ENCODE results near the gene HDGFL2.
"Not testable (repeated sequence)": the region's sequence is repeated elsewhere in the genome, so short reads cannot be mapped to it uniquely, and the experiment has no call there.

Gene HDGFL2

DNA sequence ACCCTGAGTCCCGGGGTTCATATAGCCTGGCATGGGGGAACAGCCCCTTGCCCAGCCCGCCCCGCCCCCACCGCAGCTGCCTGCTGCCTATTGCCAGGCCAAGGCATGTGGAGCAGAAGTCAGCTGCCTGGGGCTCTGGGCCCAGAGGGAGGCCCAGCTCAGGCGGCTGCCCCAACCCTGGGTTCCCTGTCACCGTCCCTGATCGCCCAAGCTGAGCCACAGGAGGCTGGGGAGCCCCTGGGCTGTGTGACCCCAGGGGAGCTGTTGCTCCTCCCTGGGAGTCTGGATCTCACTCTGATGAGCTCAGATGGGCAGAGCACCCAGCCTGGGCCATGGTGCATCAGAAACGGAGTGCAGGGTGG is 44.8 kb downstream of the HDGFL2 start:
- DNase-seq = no peak

DNA sequence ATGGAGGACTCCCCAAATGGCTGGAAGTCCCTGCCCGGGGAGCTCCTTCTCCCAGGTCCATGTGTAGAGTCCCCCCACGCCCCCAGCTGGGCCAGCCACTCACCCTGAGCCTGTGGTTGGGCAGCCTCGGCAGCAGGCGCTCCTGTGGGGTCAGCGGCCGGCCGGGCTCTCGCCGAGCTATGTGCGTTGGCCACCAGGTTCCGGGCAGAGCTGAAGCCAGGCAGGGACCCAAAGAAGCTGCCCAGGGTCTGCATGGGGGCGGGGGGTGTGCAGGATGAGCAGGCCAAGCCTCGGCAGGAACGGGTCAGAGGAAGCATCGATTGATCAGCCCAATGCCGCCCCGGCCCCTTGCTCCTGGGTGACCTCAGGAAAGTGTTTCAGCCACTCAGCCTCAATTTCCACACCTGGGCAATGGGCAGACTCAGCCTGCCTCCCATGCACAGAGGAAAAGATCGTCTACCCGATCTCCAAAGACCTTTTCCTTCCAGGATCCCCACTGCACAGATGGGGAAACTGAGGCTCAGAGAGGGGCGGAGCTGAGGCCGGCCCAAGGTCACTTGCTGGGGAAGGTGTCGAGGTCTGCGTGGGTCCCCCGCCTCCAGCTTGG is 45.5 kb downstream of the HDGFL2 start:
- no peak for DNase-seq

DNA sequence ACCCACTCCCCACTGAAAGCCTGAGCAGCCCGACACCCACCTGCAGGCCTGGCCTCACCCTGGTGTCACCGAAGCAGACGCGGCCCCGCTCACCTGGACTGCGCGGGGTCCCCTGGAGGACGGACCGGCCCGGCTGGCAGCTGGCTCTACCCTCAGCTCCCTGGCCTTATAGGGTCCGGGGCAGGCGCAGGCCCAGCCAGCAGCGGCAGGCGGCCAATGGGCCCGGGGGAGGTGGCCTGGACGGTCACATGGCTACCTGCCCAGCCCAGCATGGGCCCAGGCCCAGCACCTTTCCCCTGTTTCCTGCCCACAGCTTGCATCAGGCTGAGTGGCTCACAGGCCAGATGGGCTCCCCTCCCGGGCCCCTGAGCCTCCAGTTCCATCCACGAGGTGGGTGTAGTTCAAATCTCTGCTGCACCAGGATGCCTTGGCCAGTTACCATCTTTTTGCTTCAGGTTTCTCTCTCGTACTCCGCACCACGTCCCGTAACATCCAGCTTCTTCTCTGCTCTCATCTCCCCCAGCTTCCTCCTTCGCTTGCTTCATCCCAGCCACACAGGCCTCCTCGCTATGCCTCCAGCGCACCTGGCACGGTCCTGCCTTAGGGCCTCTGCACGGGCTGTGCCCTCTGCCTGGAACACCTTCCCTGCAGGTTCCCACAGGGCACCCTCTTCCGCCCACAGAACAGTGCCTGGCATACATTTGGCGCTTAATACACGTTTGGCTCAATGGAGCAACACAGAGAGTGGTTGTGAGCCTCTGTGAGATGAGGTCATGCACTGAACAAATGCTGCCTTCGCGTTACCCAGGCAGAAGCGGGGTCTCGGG is 46.5 kb downstream of the HDGFL2 start, which contains the start of gene PLIN4:
Gene PLIN4 (minus strand): TSS at position 142 of the 827 bp plus-strand sequence. CDS start 214 bp downstream, outside the sequence.
- no peak for DNase-seq

DNA sequence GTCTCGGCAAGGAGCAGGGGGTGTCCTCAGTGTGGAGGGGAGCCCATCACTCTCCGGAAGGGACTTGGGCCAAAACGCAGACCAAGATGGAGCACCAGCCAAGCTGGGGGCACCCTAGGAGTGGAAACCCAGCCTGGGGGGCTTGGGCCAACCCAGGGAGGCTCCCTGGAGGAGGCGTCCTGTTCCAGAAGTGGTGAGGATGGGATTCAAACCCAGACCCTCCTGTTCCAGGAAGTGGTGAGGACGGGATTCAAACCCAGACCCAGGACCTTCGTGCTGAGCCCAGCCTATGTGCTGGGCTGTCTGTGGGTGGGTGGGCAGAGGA is 47.0 kb downstream of the HDGFL2 start:
- no peak for DNase-seq

DNA sequence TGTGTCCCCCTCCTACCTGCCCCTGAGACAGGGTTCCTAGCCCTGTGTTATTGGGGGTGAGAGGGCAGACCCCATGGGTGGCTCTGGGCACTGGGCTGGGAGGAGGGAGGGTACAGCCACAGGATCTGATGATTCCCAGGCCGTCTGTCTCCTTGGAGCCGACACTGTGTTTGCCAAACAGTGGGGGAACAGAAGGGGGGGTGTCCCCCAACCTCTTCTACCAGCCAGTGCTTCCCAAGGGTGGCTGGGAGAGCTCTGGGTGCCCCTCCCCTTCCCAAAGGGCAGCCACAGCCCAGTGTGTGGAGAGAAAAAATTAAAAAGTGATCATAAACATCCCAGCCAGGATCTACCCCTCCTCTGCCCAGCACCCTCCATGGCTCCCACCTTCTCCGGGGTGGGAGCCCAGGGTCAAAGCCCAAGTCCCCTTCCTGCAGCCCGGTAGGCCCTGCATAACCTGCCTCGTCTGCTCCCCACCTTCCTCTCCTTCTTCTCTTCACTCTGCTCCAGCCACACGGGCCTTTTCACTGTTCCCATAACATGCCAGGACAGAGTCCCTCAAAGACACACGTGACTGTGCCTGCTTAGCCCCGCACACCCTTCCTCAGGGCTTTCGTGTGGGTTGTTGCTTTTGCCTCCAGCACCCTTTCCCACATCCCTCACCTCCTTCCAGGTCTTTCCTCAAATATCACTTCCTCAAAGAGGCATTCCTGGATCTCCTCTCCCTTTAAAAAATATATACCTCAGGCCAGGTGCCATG is 47.6 kb downstream of the HDGFL2 start:
- DNase-seq = no peak

DNA sequence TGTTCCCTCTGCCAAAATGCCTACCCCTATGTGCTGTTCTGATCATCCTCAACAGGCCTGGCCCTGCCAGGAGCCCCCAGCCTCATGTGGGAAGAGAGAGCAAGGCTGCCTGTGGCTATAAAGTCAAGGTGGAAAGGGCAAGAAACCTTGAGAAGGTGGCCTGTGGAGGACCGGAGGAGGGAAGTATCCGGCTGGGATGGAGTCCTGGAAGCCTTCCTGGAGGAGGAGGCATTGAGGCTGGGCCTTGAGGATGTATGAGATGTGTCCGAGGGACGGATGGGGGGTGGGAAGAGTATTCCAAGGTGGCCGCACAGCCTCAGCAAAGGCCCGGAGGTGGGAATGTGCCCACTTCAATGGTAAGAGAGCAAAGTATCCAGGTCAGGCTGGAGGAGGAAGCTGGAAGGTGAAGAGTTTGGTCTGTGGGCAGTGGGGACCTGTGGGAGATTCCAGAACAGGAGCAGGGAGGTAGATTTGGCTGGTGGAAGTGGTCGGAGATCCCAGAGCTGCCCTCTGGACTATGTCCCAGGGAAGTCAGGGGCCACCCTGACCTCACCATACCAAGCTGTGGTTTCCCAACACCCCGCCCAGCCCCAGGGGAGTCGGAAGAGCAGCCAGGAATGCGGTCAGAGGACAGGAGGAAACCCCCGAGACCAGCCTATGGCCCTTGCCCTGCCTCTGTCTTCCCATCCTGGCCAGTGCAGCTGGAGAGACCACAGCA is 49.2 kb downstream of the HDGFL2 start:
- no peak for DNase-seq

DNA sequence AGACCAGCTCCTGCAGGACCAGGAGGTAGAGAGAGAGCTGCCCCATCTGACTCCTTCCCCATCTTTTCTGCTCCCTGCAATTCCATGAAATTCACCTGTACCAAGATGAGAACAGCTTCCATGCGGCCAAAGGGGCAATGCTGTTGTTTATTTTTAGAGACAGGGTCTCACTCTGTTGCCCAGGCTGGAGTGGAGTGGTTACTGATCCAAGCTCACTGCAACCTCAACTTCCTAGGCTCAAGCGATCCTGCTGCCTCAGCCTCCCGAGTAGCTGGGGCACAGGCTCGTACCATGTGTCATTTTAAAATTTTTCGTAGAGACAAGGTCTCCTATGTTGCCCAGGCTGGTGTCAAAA is 49.8 kb downstream of the HDGFL2 start:
- DNase-seq = no peak

DNA sequence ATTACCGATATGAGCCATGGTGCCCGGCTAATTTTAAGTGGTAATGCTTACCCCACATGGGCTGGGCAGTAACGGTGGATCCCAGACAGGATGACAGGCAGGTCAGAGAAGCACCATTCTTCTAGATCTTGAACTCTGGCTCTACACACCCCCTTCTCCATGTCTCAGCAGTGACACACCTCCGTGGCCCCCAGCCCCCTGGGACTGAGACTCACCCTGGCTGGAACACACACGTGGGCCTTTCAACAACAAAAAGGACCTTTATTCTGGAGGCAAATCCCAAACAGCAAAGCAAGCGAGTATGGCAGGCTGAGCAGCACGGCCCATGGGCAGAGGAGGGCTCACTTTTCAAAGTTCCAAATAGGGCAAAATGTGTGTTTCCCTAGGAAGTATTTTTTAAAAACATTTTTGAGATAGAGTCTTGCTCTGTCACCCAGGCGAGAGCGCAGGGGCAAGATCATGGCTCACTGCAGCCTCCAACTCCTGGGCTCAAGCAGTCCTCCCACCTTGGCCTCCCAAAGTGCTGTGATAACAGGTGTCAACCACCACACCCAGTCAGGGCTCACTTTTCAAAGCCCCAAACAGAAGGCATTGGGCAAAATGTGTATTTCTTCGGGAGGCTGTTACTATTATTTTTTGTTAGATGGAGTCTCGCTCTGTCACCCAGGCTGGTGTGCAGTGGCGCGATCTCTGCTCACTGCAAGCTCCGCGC is 50.4 kb downstream of the HDGFL2 start:
- no peak for DNase-seq

DNA sequence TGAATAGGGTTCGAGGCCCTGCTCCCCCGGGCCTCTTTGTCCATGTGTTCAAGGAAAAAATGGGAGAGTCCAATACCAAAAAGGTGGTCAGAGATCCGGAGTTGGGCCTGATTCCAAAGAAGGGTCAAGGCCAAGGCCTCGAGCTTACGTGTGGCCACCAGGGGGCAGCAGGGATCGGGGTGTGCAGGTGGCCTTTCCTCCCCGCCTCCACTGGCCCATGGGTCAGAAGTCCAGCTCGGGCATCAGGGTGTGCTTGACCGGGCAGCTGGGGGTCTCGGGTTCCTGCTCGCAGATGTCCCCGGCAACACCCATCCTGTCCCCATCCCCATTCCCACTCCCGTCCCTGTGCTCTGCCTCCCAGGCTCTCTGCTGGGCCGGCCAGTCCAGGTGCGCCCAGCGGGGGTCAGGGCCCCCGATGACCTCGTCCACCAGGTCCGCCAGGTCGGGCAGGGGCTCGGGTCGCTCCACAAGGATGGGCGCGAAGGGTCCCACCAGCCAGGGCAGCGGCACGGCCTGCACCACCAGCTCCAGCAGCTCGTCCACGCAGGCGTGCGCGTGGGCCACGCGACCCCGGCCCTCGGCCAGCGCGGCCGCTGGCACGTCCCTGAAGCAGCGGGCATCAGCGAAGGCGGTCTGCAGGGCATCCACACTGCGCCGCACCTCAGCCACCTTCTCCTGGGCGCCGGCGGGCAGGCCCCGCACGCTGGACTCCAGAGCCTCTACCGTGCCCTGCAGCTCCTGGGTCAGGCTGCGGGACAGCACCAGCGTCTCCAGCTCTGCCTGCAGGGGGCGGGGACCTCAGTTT is 51.4 kb downstream of the HDGFL2 start:
- DNase-seq = no peak

DNA sequence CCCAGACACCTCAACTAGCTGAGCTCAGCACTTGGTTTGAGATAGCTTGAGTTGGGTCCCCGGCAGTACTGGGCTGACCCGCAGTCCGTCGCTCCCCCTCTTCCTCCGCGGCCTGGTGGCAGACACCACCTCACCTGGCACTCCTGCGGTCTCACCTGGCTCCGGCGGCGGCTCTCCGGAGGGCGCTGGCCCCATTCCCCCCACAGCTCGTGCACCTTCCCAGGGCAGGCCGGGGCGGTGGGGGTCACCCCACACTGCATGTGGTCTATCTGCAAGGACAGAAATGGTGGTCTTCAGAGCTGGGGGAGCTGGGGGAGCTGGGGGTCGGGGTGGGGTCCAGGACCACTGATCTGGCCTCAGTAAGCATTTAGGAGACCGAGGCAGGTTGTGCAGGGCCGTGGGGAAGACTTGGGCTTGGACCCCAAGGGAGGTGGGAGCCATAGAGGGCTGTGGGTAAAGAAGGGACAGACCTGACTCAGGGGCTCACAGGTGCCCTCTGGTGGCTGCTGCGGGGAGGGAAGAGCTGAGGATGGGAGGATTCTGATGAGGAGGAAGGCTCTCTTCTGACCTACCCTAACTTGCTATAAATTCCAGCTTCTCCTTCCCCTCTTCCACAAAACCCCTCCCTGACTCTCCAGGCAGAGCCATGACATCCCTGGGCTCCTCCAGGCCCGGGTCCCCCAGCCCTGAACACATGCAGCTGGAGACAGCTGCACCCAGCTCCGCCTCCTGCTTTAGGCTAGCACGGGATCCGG is 52.9 kb downstream of the HDGFL2 start:
- DNase-seq = peak; percentile 55

DNA sequence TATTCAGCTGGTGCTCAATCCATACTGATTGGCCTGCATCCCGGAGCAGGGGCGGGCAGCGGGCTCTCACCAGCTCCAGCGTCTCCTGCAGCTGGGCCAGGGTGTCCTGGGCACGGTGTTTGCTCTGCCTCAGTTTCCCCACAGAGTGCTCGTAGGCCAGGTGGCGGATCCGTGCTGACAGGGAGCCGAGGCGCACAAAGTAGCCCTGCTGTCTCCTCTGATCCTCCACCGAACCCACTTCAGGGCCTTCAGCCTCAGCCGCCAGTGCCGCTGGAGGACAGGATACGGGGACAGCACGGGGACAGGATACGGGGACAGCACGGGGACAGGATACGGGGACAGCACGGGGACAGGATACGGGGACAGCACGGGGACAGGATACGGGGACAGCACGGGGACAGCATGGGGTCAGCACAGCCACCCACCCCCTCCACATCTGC is 53.5 kb downstream of the HDGFL2 start:
- no peak for DNase-seq

DNA sequence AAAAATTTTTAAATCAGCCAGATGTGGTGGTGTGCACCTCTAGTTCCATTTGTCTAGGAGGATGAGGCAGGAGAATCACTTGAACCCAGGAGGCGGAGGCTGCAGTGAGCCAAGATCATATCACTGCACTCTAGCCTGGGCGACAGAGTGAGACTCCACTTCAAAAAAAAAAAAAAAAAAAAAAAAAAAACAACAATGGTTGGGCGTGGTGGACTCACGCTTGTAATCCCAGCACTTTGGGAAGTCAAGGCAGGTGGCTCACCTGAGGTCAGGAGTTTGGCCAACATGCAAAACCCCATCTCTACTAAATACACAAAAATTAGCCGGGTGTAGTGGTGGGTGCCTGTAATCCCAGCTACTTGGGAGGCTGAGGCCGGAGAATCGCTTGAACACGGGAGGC is 55.3 kb downstream of the HDGFL2 start:
- not testable (repeated sequence) for DNase-seq

DNA sequence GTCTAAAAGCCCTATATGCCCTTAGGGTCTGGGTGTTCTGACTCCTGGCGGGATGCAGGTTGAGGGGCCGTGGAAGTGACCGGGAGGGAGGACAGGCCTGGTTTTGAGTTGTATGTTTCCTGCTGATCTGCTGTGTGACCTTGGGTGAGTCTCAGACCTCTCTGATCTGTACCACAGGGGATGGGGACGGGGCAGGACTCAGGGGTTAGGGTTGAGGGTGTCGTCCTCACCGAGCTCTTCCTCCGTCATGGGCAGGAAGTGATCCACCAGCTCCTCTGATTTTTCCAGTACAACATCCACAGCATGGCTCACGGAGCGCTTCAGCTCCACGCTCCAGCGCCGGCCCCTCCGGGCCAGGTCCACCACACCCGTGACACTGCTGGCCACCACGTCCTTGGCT is 56.7 kb downstream of the HDGFL2 start:
- no peak for DNase-seq

DNA sequence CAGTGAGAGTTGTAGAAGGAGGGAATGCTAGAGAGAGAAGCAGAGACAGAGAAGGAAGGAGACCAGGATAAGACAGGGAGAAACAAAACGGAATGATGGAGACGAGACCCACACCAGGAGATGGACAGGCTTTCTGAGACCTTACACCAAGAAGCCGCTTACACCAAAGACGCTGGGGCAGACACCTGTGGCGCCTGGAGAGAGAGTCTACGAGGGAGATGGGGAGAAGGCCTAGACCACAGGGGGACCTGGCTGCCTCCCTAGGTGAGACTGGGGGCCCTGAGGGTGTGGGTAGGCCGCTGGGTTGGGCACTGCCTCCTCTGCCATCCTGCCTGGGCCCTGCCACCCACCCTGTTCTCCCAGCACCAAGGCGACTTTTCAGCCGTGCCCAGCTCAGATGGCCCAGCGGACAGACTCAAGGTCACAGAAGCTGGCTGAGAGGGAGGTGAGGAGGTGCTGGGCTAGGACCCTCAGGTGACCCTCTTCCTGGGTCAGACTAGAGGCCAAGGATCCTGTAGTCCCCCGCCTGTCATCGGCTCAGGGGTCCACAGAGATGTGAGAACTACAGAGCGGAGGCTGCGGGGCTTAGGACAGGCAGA is 57.9 kb downstream of the HDGFL2 start:
- DNase-seq = no peak

DNA sequence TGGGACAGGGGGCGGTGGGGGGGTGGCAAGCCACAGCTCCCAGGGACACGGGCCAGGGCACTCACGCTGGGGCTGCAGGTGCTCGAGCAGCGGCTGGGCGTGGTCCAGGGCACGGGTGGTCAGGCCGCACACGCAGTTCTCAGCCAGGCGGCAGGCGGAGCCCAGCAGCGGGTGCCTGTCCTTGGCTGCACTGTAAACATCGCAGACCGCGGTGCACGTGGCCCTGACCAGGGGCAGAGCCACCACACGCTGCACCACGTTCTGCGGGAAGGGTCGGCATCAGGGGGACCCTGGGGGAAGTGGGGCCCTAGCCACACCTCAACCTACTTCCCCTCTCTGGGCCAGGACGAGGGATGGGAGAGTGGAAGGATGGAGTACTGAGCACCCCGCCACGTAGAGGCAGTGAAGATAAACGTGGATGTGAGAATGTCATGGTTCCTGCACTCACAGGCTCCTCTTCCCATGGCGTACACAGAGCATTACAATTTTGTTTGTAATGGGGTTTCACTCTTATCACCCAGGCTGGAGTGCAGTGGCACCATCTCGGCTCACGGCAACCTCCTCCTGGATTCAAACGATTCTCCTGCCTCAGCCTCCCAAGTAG is 59.6 kb downstream of the HDGFL2 start:
- DNase-seq = no peak

DNA sequence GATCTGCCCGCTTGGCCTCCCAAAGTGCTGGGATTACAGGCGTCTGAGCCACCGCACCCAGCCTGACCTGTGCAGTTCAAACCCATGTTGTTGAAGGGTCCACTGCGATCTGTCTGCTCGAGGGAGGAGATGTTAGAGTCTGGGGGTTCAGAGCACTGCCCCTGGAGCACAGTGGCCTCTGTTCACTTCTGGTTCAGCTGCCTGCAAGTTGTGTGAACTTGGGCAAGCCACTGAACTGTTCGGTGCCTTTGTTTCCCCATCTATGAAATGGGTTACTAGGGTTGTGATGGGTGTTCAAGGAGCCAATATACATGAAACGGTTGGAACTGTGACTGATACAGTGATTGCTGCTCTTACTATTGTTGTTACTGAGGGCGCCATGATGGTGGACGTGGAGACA is 61.2 kb downstream of the HDGFL2 start:
- DNase-seq = no peak

DNA sequence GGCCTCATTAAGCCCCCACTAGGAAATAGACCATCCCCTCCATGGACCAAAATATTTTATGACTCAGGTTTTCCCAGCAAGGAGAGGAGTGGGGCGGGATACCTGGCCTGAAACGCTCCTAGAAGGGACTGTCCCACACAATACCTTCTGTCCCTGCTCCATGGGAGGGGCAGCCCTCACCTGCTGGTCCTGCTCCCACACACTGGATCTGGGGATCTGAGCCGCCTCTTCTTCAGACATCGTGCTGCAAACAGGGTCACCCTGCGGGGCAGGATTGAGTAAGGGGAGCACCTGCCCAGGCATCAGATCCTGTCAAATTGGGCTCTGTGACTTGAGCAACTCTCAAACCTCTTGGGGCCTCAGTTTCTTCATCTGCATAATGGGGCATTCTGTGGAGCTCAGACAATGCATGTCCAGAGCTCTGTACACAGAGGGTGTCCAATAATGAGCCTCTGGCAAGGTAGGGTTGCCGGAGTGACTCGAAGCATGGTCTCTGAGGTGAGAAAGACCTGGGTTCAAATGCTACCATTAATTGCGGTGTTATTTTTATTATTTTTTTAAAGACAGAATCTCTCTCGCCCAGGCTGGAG is 61.8 kb downstream of the HDGFL2 start:
- no peak for DNase-seq

DNA sequence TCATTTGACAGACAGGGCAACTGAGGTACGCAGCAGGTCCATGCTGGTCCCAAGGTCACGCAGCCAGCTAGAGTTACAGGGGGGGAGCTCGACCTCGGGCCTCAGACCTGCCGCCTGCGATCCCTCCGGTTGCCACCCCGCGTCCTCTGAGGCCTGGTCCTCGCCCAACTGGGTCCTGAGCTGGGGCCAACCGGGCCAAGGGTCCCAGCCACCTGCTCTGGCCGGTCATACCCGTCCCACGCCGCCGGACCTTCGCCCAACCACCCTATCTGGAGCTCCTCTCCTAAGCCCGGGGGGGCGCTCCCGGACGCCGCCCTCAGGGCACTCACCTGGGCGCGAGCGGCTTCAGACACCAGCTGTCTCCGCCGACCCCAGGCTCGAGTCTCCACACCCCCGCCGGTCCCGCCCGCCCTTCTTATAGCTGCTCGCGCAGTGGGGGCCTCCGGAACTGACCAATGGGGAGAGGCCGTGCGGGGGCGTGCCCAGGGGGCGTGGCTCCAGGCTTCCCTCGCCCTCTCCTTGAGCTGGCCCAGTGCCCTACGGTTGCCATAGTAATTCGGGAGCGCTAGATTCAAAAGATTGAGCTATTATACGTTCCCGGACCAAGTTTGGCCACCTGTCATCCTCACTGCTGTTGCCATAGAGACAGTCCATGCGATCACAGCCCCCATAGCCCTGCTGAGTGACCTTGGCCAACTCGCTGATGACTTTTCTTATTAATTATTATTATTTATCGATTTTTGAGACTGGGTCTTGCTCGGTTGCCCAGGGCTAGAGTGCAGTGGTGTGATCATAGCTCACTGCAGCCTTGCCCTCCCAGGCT is 63.0 kb downstream of the HDGFL2 start, which contains the start of gene PLIN5:
Gene PLIN5 (minus strand): TSS at position 389 of the 823 bp plus-strand sequence. CDS start 1,150 bp downstream, outside the sequence.
- peak; percentile 62 for DNase-seq

DNA sequence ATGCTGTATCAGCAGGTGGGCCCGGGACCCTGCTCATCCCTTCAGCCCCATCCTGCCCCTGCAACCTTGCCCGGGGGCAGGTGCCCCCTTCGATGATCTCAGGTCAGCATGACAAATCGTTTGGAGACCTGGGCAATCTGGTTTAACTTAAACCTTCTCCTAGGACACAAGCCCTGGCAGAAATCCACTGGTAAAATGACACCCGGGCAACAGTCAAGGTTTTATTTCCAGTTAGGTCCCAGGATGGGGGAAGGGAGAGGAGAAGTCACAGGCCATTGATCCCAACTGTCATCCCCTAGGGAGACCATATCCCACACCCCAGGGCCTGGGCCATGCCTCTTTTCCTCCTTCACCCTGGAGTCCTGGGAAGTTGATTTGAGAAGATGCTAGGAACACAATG is 64.7 kb downstream of the HDGFL2 start:
- DNase-seq = no peak

All from CD4-positive, alpha-beta T cell treated with Interferon gamma for 1 hour (primary cell).